Epidermal melanocyte (primary cell): ENCODE data around the gene GPR89A.
"Not testable (repeated sequence)": the region's sequence is repeated elsewhere in the genome, so short reads cannot be mapped to it uniquely, and the experiment has no call there.

ENCODE experiments used
- DNase-seq: peaks from one replicate; pipeline ENCODE4 v3.0.0; 2011; ENCODE audit warnings: low spot score; ENCODE audit not compliant: insufficient read length

Gene GPR89A

DNA sequence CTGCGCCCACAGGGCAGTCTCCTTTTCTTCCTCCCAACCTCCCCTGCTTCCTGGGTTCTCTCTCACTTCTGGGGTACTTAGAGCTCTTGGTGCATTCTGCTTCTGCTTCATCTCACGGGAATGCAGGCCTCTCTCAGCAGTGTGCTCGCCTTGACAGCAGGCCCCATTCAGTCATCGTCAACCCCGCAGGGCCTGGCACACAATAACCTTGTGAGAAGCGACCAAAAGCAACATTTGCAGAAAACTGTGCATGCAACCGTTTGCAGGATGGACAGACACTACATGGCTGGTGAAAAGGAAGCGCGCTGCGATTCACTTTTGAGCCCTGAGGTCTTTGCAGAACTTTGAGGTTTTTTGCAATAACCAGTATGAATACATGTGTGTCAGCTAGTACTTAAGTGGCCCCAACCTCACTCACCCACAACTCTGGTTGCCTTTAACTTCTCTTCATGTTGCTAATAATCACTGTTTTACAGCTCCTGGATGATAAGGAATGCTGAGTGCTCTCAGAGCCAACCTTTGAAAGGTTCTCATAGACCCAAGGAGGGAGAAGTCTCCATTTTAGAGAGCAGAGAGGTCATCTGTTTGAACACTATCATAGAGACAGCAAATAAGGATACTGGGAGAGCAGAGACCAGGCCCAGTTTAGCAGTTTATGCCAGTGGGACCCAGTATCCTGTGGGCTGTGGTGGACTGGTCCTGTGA lies 109.0 kb downstream of the GPR89A start:
- no peak for DNase-seq

DNA sequence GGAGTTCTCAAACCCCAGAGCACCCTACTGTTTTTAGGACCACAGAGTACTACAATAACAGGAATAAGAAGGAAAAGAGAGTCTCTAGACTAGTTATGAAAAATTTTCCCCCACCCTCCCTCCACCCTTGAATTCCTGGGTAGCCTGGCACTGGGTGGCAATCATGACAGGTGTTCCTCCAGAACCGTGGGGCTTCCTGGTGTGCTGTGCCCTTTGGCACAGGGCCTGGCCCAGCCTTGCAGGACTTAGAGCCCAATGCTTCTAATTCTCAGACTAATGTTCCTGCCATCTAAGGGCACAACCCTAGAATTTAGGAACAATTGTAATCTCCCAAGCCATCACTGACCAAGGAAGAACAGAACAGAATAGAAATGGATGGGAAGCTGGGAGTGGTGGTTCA lies 110.0 kb downstream of the GPR89A start:
- DNase-seq = no peak

DNA sequence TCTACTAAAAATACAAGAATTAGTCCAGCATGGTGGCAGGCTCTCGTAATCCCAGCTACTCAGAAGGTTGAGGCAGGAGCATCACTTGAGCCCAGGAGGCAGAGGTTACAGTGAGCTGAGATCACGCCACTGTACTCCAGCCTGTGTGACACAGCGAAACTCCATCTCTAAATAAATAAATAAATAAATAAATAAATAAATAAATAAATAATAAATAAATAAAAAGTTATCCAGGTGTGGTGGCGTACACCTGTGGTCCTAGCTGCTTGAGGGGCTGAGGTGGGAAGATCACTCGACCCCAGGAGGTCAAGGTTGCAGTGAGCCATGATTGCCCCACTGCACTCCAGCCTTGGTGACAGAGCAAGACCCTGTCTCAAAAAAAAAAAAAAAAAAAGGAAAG lies 110.7 kb downstream of the GPR89A start:
- DNase-seq = not testable (repeated sequence)

DNA sequence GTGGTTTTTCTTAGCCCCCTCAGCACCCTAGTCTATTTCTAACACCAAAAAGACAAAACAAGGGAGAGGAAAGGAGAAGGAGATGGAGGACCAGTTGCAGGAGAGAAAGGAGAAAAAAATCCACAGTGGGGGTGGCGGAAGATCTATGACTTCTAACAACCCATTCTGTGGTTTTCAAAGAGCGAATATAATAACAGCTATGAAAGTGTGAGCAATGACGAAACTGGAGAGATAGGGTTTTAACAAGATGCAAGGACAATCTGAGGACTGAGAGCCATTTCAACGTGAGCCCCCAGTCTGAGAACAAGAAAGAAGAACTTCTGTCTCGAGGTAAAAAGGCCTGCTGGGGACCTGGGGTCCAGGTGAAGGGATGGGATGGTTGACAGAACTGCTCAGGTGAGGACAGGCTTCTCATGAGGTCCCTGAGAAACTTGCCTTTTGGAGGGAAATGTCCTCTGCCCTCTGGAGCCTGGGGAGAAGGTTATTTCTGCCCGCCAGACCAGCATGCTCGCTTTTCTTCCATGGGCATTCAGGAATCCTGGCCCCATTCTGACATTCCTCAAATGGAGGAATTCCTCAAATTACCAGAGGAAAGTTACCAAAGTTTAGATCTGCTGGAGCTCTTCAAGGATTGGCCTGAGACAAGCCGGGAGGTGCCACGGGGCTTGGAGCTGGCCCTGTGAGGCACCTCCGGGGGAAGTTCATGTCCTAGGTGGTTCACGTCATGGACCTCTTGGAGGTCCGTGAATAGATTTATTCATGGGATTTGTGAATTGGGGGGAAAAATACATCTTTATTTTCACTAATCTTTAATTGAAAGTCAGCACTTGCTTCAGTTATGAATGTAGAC lies 111.7 kb downstream of the GPR89A start, which contains the start of gene CD160:
CD160 (plus strand) TSS at position 270 of the 850 bp plus-strand sequence. CDS start 8,829 bp downstream, outside the sequence.
- DNase-seq = no peak
